ENCODE measurements around the gene CERS6. TPM values are rescaled to one million over a fixed set of nuclear protein-coding genes. Genes with fewer than 3 reads are reported as not detected.
"Not testable (repeated sequence)": the region's sequence is repeated elsewhere in the genome, so short reads cannot be mapped to it uniquely, and the experiment has no call there.

The CERS6 gene
- total RNA-seq, 1 experiment from 2014 or later, result 30.3 TPM

- in situ Hi-C loops (cut with HindIII; ENCODE audit: low pct_unique_long_range_greater_than_20kb, low sequenced_read_pairs), result no loop called here
- ChIA-PET POLR2A (no interaction called here), CTCF (no interaction called here)
- no peak overlapping the region for H3K4me3 ChIP-seq (ENCODE audit: low read depth in 2 of 2, low read length in 2 of 2)
- H3K27me3 ChIP-seq (ENCODE audit: control insufficient read depth, insufficient read depth, low read length), result no peaks in the 10 kb centered on the region
- no TSS peak for BruUV-seq (replicated peaks)
- intact Hi-C loops (cut with micrococcal nuclease; ENCODE audit: unreplicated experiment), result no loop called here
- H3K4me1 ChIP-seq (ENCODE audit: control insufficient read depth, insufficient read depth, low read length), result no peaks in the 10 kb centered on the region
- no peak for TF ChIP-seq POLR2AphosphoS5 (IDR thresholded peaks at IDR 0.05; ENCODE audit: low read depth, low read length)
- no peak for TF ChIP-seq TCF7L2 (IDR thresholded peaks at IDR 0.05; ENCODE audit: low read depth, low read length)
- no peak for TF ChIP-seq CTCF (IDR thresholded peaks at IDR 0.05)
- TF ChIP-seq SIN3A (IDR thresholded peaks at IDR 0.05; ENCODE audit: borderline replicate concordance, insufficient read depth, low read depth, low read length), result no peak
- no peak for TF ChIP-seq REST (IDR thresholded peaks at IDR 0.05; ENCODE audit: insufficient read depth in 1 of 2, low read depth in 2 of 2, low read length in 1 of 2)
- DNase-seq (ENCODE audit: low read depth, low spot score) (no peak), ATAC-seq (no peak)
- no peak overlapping the region for H3K27ac ChIP-seq (ENCODE audit: low read length)
- H3K9me3 ChIP-seq (ENCODE audit: control insufficient read depth, insufficient read depth, low read depth, low read length), result no peaks in the 10 kb centered on the region
- H3K36me3 ChIP-seq (ENCODE audit: control insufficient read depth, insufficient read depth, low read length), result no peaks in the 10 kb centered on the region
Observed at GRCh38 chr2:168500516-168500915, 44.4 kb downstream of the CERS6 start.

GRCh38 chr2:168501466-168502065 is 45.5 kb downstream of the CERS6 start:
- no peak for DNase-seq (ENCODE audit: low read depth, low spot score)
- intact Hi-C loops (cut with micrococcal nuclease; ENCODE audit: unreplicated experiment) (no loop called here), in situ Hi-C loops (cut with HindIII; ENCODE audit: low pct_unique_long_range_greater_than_20kb, low sequenced_read_pairs) (no loop called here)
- no peak for ATAC-seq
- TF ChIP-seq TCF7L2 (IDR thresholded peaks at IDR 0.05; ENCODE audit: low read depth, low read length) (no peak), SIN3A (IDR thresholded peaks at IDR 0.05; ENCODE audit: borderline replicate concordance, insufficient read depth, low read depth, low read length) (no peak), POLR2AphosphoS5 (IDR thresholded peaks at IDR 0.05; ENCODE audit: low read depth, low read length) (no peak), REST (IDR thresholded peaks at IDR 0.05; ENCODE audit: insufficient read depth in 1 of 2, low read depth in 2 of 2, low read length in 1 of 2) (no peak)
- ChIA-PET POLR2A (no interaction called here), CTCF (no interaction called here)
- no peaks in the 10 kb centered on the region for H3K9me3 ChIP-seq (ENCODE audit: control insufficient read depth, insufficient read depth, low read depth, low read length)
- H3K36me3 ChIP-seq (ENCODE audit: control insufficient read depth, insufficient read depth, low read length), result no peaks in the 10 kb centered on the region
- H3K4me1 ChIP-seq (ENCODE audit: control insufficient read depth, insufficient read depth, low read length), result no peaks in the 10 kb centered on the region
- H3K4me3 ChIP-seq (ENCODE audit: low read depth in 2 of 2, low read length in 2 of 2), result no peak overlapping the region
- BruUV-seq (replicated peaks), result no TSS peak
- H3K27me3 ChIP-seq (ENCODE audit: control insufficient read depth, insufficient read depth, low read length), result no peaks in the 10 kb centered on the region
- no peak overlapping the region for H3K27ac ChIP-seq (ENCODE audit: low read length)

- H3K4me1 ChIP-seq (ENCODE audit: control insufficient read depth, insufficient read depth, low read length); BruUV-seq (replicated peaks); POLR2A ChIA-PET: not testable (repeated sequence)
Observed at GRCh38 chr2:168502852-168503251, 46.8 kb downstream of the CERS6 start.

More at GRCh38 chr2:168502852-168503251, 46.8 kb downstream of the CERS6 start:
- H3K27me3 ChIP-seq (ENCODE audit: control insufficient read depth, insufficient read depth, low read length); intact Hi-C loops (cut with micrococcal nuclease; ENCODE audit: unreplicated experiment); H3K36me3 ChIP-seq (ENCODE audit: control insufficient read depth, insufficient read depth, low read length); in situ Hi-C loops (cut with HindIII; ENCODE audit: low pct_unique_long_range_greater_than_20kb, low sequenced_read_pairs); CTCF ChIA-PET; H3K27ac ChIP-seq (ENCODE audit: low read length); H3K4me3 ChIP-seq (ENCODE audit: low read depth in 2 of 2, low read length in 2 of 2); H3K9me3 ChIP-seq (ENCODE audit: control insufficient read depth, insufficient read depth, low read depth, low read length); DNase-seq (ENCODE audit: low read depth, low spot score); ATAC-seq: not testable (repeated sequence)
